ENCODE data around the gene TNFRSF4. TPM values are rescaled to one million over a fixed set of nuclear protein-coding genes. Genes with fewer than 3 reads are reported as not detected.

The TNFRSF4 gene
- total and polyA plus RNA-seq, 10 of the 15 experiments (the other 5 are each of a cell fraction or from before 2014, with no cell fraction given) = 0.05 to 7.3 (median 2.5) TPM; not detected in 1

DNA sequence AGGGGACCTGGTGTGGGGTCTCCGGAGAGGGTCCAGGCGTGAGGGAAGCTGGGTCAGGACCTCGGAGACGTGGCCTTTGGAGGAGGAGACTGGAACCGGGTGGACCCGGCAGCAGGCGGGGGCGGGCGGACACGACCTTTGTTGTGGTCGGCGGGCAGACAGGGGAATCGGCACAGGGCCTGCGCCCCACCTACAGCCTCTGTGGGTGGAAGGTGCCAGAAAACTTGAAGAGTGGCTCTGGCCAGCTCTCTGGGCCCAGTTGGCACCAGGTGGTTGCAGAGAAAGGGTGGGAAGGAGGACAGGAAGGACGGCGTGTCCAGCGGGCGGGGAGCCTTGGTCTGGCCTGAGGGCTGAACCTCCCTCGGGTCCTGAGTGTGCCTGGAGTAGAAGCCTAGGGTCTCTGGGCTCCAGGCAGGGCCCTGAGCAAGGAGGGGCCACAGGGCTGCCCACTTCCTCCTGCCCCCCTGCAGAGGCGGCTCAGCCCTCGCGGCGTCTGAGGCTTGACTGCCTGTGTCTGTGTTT, 48.0 kb downstream of the TNFRSF4 start:
- BruUV-seq (replicated peaks) = no TSS peak
- Histone ChIP-seq H2AFZ (ENCODE audit: control insufficient read depth, low read depth, low read length) (no peak overlapping the region), H3K4me1 (ENCODE audit: control insufficient read depth, insufficient read depth, low read length) (peaks cover 8% of the 10 kb centered on the region; the same call in 1 of the 2 replicates), H4K20me1 (ENCODE audit: control insufficient read depth, insufficient read depth) (no peaks in the 10 kb centered on the region), H3K9ac (ENCODE audit: control insufficient read depth, insufficient read depth, low read length) (no peak overlapping the region), H3K27ac (ENCODE audit: control insufficient read depth, insufficient read depth) (no peak overlapping the region), H3K36me3 (ENCODE audit: control insufficient read depth in 2 of 2, insufficient read depth in 2 of 2, low read length in 1 of 2) (no peaks in the 10 kb centered on the region), H3K4me2 (ENCODE audit: control insufficient read depth, insufficient read depth) (no peak overlapping the region), H3K4me3 (no peak overlapping the region), H3K79me2 (ENCODE audit: control insufficient read depth, insufficient read depth, low read length) (no peaks in the 10 kb centered on the region), H3K27me3 (replicated peaks in 1 of 2; ENCODE audit: control insufficient read depth in 2 of 2, insufficient read depth in 2 of 2, low read length in 1 of 2) (peaks cover 0 to 3% of the 10 kb centered on the region in 2 experiments; a peak in 3 of 4 replicates), H3K9me3 (replicated peaks; ENCODE audit: control insufficient read depth, insufficient read depth, low read length) (no peaks in the 10 kb centered on the region)
- ChIA-PET SMC1A (ENCODE audit: uncharacterized antibody, unreplicated experiment) (interaction anchor here (1.0 kb wide), 1 partner anchor 46 kb away, joined by 4 read pairs; no protein-coding TSS in a partner anchor), RAD21 (ENCODE audit: unreplicated experiment) (no interaction called here), CTCF (no interaction called here), POLR2A (no interaction called here)
- DNase-seq (ENCODE audit: low read depth, low spot score) = no peak
- intact Hi-C loops (cut with micrococcal nuclease; ENCODE audit: unreplicated experiment) = no loop called here
- ATAC-seq = no peak
- in situ Hi-C loops (cut with MboI) = no loop called here
- no peak for TF ChIP-seq MEF2A (IDR thresholded peaks at IDR 0.05; ENCODE audit: insufficient read depth, low read depth, low read length)
- 44% methylated on average over 23 of the region's 23 CpGs for WGBS (ENCODE audit: insufficient coverage, insufficient replicate concordance, low lambda C conversion rate, missing lambda C conversion rate)
- no peak for FAIRE-seq

DNA sequence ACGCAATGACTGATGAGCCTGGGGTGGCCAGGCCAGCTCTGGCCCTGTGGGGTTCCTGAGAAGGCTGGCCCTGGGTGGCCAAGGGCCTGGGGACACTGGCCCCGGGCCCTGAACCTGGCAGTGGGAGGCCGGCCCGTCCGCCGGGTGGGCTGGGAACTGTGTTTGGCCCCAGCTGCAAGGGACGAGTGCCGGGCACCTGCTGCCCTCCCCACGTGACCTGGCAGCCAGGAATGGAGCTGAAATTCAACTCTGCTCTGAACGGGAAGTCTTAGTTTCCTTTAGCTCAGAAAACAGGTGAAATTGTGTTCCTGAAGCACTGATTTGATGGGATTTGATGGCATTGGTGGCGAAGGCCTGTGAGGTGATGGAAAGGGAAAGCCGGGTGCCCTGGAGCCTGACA, 48.5 kb downstream of the TNFRSF4 start:
- BruUV-seq (replicated peaks) = no TSS peak
- H3K36me3 ChIP-seq (ENCODE audit: control insufficient read depth in 2 of 2, insufficient read depth in 2 of 2, low read length in 1 of 2) = no peaks in the 10 kb centered on the region
- DNase-seq (ENCODE audit: low read depth, low spot score) (no peak), FAIRE-seq (no peak), ATAC-seq (no peak)
- no peak overlapping the region for H3K27ac ChIP-seq (ENCODE audit: control insufficient read depth, insufficient read depth)
- ChIA-PET POLR2A (no interaction called here), CTCF (no interaction called here), RAD21 (ENCODE audit: unreplicated experiment) (no interaction called here), SMC1A (ENCODE audit: uncharacterized antibody, unreplicated experiment) (interaction anchor here (1.0 kb wide), 1 partner anchor 46 kb away, joined by 4 read pairs; no protein-coding TSS in a partner anchor)
- no peaks in the 10 kb centered on the region for H4K20me1 ChIP-seq (ENCODE audit: control insufficient read depth, insufficient read depth)
- intact Hi-C loops (cut with micrococcal nuclease; ENCODE audit: unreplicated experiment) (no loop called here), in situ Hi-C loops (cut with MboI) (no loop called here)
- H3K4me2 ChIP-seq (ENCODE audit: control insufficient read depth, insufficient read depth) = no peak overlapping the region
- no peak overlapping the region for H2AFZ ChIP-seq (ENCODE audit: control insufficient read depth, low read depth, low read length)
- no peaks in the 10 kb centered on the region for H3K9me3 ChIP-seq (replicated peaks; ENCODE audit: control insufficient read depth, insufficient read depth, low read length)
- no peak overlapping the region for H3K4me3 ChIP-seq
- peaks cover 0 to 3% of the 10 kb centered on the region in 2 experiments; a peak in 3 of 4 replicates for H3K27me3 ChIP-seq (replicated peaks in 1 of 2; ENCODE audit: control insufficient read depth in 2 of 2, insufficient read depth in 2 of 2, low read length in 1 of 2)
- H3K4me1 ChIP-seq (ENCODE audit: control insufficient read depth, insufficient read depth, low read length) = peaks cover 8% of the 10 kb centered on the region; the same call in 1 of the 2 replicates
- H3K9ac ChIP-seq (ENCODE audit: control insufficient read depth, insufficient read depth, low read length) = no peak overlapping the region
- WGBS (ENCODE audit: insufficient coverage, insufficient replicate concordance, low lambda C conversion rate, missing lambda C conversion rate) = 52% methylated on average over 12 of the region's 12 CpGs
- no peaks in the 10 kb centered on the region for H3K79me2 ChIP-seq (ENCODE audit: control insufficient read depth, insufficient read depth, low read length)
- TF ChIP-seq PAX5 (IDR thresholded peaks at IDR 0.05; ENCODE audit: borderline replicate concordance, low read depth, low read length) = no peak
- TF ChIP-seq ASH2L (IDR thresholded peaks at IDR 0.05; ENCODE audit: borderline replicate concordance, low read depth) = no peak
- no peak for TF ChIP-seq TCF12 (IDR thresholded peaks at IDR 0.05; ENCODE audit: low read depth, low read length)
- no peak for TF ChIP-seq ATF7 (IDR thresholded peaks at IDR 0.05; ENCODE audit: low read depth)
- TF ChIP-seq, protein P1, sequence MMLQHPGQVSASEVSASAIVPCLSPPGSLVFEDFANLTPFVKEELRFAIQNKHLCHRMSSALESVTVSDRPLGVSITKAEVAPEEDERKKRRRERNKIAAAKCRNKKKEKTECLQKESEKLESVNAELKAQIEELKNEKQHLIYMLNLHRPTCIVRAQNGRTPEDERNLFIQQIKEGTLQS (IDR thresholded peaks at IDR 0.05; ENCODE audit: borderline replicate concordance, extremely low read depth, low read depth, low read length) = no peak
- TF ChIP-seq, protein P2, sequence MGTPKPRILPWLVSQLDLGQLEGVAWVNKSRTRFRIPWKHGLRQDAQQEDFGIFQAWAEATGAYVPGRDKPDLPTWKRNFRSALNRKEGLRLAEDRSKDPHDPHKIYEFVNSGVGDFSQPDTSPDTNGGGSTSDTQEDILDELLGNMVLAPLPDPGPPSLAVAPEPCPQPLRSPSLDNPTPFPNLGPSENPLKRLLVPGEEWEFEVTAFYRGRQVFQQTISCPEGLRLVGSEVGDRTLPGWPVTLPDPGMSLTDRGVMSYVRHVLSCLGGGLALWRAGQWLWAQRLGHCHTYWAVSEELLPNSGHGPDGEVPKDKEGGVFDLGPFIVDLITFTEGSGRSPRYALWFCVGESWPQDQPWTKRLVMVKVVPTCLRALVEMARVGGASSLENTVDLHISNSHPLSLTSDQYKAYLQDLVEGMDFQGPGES (IDR thresholded peaks at IDR 0.05) = no peak
- no peak for TF ChIP-seq GABPA (IDR thresholded peaks at IDR 0.05; ENCODE audit: low read depth)
- TF ChIP-seq CBX5 (IDR thresholded peaks at IDR 0.05; ENCODE audit: low read depth) = no peak
- TF ChIP-seq SREBF2 (IDR thresholded peaks at IDR 0.05; ENCODE audit: low read length) = no peak
- TF ChIP-seq, protein P3, sequence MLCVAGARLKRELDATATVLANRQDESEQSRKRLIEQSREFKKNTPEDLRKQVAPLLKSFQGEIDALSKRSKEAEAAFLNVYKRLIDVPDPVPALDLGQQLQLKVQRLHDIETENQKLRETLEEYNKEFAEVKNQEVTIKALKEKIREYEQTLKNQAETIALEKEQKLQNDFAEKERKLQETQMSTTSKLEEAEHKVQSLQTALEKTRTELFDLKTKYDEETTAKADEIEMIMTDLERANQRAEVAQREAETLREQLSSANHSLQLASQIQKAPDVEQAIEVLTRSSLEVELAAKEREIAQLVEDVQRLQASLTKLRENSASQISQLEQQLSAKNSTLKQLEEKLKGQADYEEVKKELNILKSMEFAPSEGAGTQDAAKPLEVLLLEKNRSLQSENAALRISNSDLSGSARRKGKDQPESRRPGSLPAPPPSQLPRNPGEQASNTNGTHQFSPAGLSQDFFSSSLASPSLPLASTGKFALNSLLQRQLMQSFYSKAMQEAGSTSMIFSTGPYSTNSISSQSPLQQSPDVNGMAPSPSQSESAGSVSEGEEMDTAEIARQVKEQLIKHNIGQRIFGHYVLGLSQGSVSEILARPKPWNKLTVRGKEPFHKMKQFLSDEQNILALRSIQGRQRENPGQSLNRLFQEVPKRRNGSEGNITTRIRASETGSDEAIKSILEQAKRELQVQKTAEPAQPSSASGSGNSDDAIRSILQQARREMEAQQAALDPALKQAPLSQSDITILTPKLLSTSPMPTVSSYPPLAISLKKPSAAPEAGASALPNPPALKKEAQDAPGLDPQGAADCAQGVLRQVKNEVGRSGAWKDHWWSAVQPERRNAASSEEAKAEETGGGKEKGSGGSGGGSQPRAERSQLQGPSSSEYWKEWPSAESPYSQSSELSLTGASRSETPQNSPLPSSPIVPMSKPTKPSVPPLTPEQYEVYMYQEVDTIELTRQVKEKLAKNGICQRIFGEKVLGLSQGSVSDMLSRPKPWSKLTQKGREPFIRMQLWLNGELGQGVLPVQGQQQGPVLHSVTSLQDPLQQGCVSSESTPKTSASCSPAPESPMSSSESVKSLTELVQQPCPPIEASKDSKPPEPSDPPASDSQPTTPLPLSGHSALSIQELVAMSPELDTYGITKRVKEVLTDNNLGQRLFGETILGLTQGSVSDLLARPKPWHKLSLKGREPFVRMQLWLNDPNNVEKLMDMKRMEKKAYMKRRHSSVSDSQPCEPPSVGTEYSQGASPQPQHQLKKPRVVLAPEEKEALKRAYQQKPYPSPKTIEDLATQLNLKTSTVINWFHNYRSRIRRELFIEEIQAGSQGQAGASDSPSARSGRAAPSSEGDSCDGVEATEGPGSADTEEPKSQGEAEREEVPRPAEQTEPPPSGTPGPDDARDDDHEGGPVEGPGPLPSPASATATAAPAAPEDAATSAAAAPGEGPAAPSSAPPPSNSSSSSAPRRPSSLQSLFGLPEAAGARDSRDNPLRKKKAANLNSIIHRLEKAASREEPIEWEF (IDR thresholded peaks at IDR 0.05; ENCODE audit: insufficient replicate concordance, low read depth, low read length) = no peak
